ENCODE measurements around the gene FGB. TPM values are rescaled to one million over a fixed set of nuclear protein-coding genes. Genes with fewer than 3 reads are reported as not detected.
A peak's percentile ranks its signal among the peaks of the same experiment; 100 is the strongest.

Gene FGB
- total and polyA plus RNA-seq, 2 of the 13 experiments (the other 11 are each of a cell fraction or from before 2014, with no cell fraction given) = 226 to 784 TPM

GRCh38 chr4:154564311-154564710, 1.5 kb downstream of the FGB start:
- no peak for ATAC-seq
- Histone ChIP-seq H2AFZ (ENCODE audit: low read length) (no peak overlapping the region), H3K79me2 (ENCODE audit: insufficient read depth, low read length) (peaks cover 8% of the 10 kb centered on the region), H3K4me2 (ENCODE audit: low read depth, low read length) (no peak overlapping the region), H3K27ac (ENCODE audit: extremely low read length, insufficient read depth, low read length) (no peak overlapping the region), H3K4me1 (ENCODE audit: insufficient read depth, low read length) (peaks cover 46% of the 10 kb centered on the region), H3K9ac (ENCODE audit: insufficient read depth, low read depth, low read length) (no peak overlapping the region), H3K27me3 (ENCODE audit: control insufficient read depth in 1 of 2, insufficient read depth in 2 of 2, low read length in 2 of 2) (no peaks in the 10 kb centered on the region; a peak in 1 of 5 replicates), H3K36me3 (replicated peaks in 1 of 2; ENCODE audit: control insufficient read depth in 1 of 2, insufficient read depth in 2 of 2, low read length in 2 of 2) (no peaks in the 10 kb centered on the region; a peak in 1 of 5 replicates), H3K9me3 (ENCODE audit: low read length) (no peaks in the 10 kb centered on the region), H3K4me3 (replicated peaks in 1 of 3; ENCODE audit: insufficient read depth in 1 of 3, low read depth in 2 of 3, low read length in 3 of 3) (peak overlapping the region; percentile 14 to 35 (median 25); a peak in 4 of 6 replicates), H4K20me1 (ENCODE audit: insufficient read depth, low read length) (no peaks in the 10 kb centered on the region)
- WGBS (ENCODE audit: low lambda C conversion rate) = 95% methylated on average over 1 of the region's 1 CpG
- ChIA-PET CTCF (ENCODE audit: low intra/inter-chr PET ratio, low total read pairs) (no interaction called here), POLR2A (interaction anchor here (0.9 to 2.1 kb wide), 4 partner anchors 22 to 48 kb away, joined by 3 to 12 read pairs (median 4); partner anchors contain the start of gene FGG)
- in situ Hi-C loops (cut with HindIII; ENCODE audit: extremely low pct_ligation_motif_present, low pct_unique_long_range_greater_than_20kb) (no loop called here), intact Hi-C loops (cut with micrococcal nuclease; ENCODE audit: unreplicated experiment) (no loop called here)
- BruUV-seq (replicated peaks) = no TSS peak
- FAIRE-seq = no peak
- DNase-seq (ENCODE audit: low spot score) = no peak
- TF ChIP-seq, protein P1, sequence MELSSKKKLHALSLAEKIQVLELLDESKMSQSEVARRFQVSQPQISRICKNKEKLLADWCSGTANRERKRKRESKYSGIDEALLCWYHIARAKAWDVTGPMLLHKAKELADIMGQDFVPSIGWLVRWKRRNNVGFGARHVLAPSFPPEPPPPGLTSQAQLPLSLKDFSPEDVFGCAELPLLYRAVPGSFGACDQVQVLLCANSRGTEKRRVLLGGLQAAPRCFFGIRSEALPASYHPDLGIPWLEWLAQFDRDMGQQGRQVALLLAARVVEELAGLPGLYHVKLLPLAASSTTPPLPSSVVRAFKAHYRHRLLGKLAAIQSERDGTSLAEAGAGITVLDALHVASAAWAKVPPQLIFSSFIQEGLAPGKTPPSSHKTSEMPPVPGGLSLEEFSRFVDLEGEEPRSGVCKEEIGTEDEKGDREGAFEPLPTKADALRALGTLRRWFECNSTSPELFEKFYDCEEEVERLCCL (CRISPR knock-in tag; IDR thresholded peaks at IDR 0.05; ENCODE audit: borderline replicate concordance) = no peak
- no peak for TF ChIP-seq TEAD2 (CRISPR knock-in tag; IDR thresholded peaks at IDR 0.05)
- no peak for TF ChIP-seq SNAI1 (CRISPR knock-in tag; IDR thresholded peaks at IDR 0.05; ENCODE audit: borderline replicate concordance)
- no peak for TF ChIP-seq NCOR1 (IDR thresholded peaks at IDR 0.05; ENCODE audit: borderline replicate concordance, low read length)
- no peak for TF ChIP-seq ZNF556 (CRISPR knock-in tag; IDR thresholded peaks at IDR 0.05; ENCODE audit: borderline replicate concordance)
- no peak for TF ChIP-seq ZNF562 (CRISPR knock-in tag; IDR thresholded peaks at IDR 0.05; ENCODE audit: borderline replicate concordance)
- no peak for TF ChIP-seq FOSL1 (CRISPR knock-in tag; IDR thresholded peaks at IDR 0.05; ENCODE audit: borderline replicate concordance)
- no peak for TF ChIP-seq CTCF (CRISPR knock-in tag; IDR thresholded peaks at IDR 0.05)
- no peak for TF ChIP-seq ZNF317 (CRISPR knock-in tag; IDR thresholded peaks at IDR 0.05)
- no peak for TF ChIP-seq ZNF652 (CRISPR knock-in tag; IDR thresholded peaks at IDR 0.05; ENCODE audit: borderline replicate concordance, low read depth)
- TF ChIP-seq ARNT2 (CRISPR knock-in tag; IDR thresholded peaks at IDR 0.05; ENCODE audit: low read depth) = no peak
- TF ChIP-seq, protein P2, sequence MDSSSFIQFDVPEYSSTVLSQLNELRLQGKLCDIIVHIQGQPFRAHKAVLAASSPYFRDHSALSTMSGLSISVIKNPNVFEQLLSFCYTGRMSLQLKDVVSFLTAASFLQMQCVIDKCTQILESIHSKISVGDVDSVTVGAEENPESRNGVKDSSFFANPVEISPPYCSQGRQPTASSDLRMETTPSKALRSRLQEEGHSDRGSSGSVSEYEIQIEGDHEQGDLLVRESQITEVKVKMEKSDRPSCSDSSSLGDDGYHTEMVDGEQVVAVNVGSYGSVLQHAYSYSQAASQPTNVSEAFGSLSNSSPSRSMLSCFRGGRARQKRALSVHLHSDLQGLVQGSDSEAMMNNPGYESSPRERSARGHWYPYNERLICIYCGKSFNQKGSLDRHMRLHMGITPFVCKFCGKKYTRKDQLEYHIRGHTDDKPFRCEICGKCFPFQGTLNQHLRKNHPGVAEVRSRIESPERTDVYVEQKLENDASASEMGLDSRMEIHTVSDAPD (CRISPR knock-in tag; IDR thresholded peaks at IDR 0.05) = no peak
- TF ChIP-seq JUN (CRISPR knock-in tag; IDR thresholded peaks at IDR 0.05) = no peak
- no peak for TF ChIP-seq XBP1 (CRISPR knock-in tag; IDR thresholded peaks at IDR 0.05)
- no peak for TF ChIP-seq ZNF572 (CRISPR knock-in tag; IDR thresholded peaks at IDR 0.05)
- no peak for TF ChIP-seq ZNF788 (CRISPR knock-in tag; IDR thresholded peaks at IDR 0.05; ENCODE audit: borderline replicate concordance)
- no peak for TF ChIP-seq ZNF678 (CRISPR knock-in tag; IDR thresholded peaks at IDR 0.05)
- TF ChIP-seq SIX4 (CRISPR knock-in tag; IDR thresholded peaks at IDR 0.05) = no peak
